HepG2 (cell line): Measurements from ENCODE around the gene FAM111A. TPM values are rescaled to one million over a fixed set of nuclear protein-coding genes. Genes with fewer than 3 reads are reported as not detected.

ENCODE experiments used
- ATAC-seq: fragments of 200-7000 bp; cut with Tn5 transposase; 3 replicates; pipeline ENCODE4 v1.9.1; 2020; ENCODE audit warnings: mild to moderate bottlenecking, moderate library complexity
- BruUV-seq: library from RNA; stranded (reverse); fragments of 400-500 nt; replicated peaks from 2 replicates; lab custom pipeline; 2021; lab: Mats Ljungman, UMichigan
- CTCF ChIA-PET: fragments of 300-600 bp; formaldehyde crosslinking; extraction: SDS; loops from one replicate; lab custom pipeline; 2021; ENCODE audit warnings: low total read pairs, inconsistent platforms, low intra/inter-chr PET ratio; lab: Yijun Ruan, JAX
- POLR2A ChIA-PET: fragments of 350-600 bp; sonication (Branson Sonifier 250); formaldehyde crosslinking; loops from one replicate; lab custom pipeline; 2020; ENCODE audit warnings: antibody characterized with exemption, inconsistent platforms; lab: Yijun Ruan, JAX
- DNase-seq: peaks from one replicate; pipeline ENCODE4 v3.0.0-alpha.2; 2015; ENCODE audit warnings: low spot score
- FAIRE-seq: peaks from 3 replicates; lab custom pipeline; 2011; peaks lifted over from hg19 to GRCh38; lab: Jason Lieb, UNC
- H2AFZ ChIP-seq: one replicate; pipeline ENCODE4 v1.6.1; 2011; ENCODE audit warnings: low read length, inconsistent platforms
- H3K27ac ChIP-seq: fragments of 300-600 bp; 3 replicates; pipeline ENCODE4 v1.8.0; 2011; ENCODE audit warnings: mixed run types, mild to moderate bottlenecking, mixed read lengths, low read length, inconsistent platforms; ENCODE audit not compliant: insufficient read depth; ENCODE audit errors: extremely low read length
- H3K27me3 ChIP-seq, 2 experiments: fragments of 200-600 bp in 1 of 2; 2 replicates in 1 of 2; 3 replicates in 1 of 2; pipeline versions ENCODE4 v1.6.0 to v1.8.0; 2011; ENCODE audit warnings: low read length in 2 of 2, mild to moderate bottlenecking in 2 of 2, moderate library complexity in 2 of 2, inconsistent platforms in 1 of 2; ENCODE audit not compliant: insufficient read depth in 2 of 2, control insufficient read depth in 1 of 2
- H3K36me3 ChIP-seq, 2 experiments: fragments of 200-600 bp in 1 of 2; replicated peaks in 1 of 2; 2 replicates in 1 of 2; 3 replicates in 1 of 2; pipeline versions ENCODE4 v1.5.1 to v1.8.0; 2011; ENCODE audit warnings: low read length in 2 of 2, inconsistent platforms in 1 of 2; ENCODE audit not compliant: insufficient read depth in 2 of 2, control insufficient read depth in 1 of 2
- H3K4me1 ChIP-seq: 2 replicates; pipeline ENCODE4 v1.5.1; 2012; ENCODE audit warnings: low read length, inconsistent platforms; ENCODE audit not compliant: insufficient read depth
- H3K4me2 ChIP-seq: 2 replicates; pipeline ENCODE4 v1.6.0; 2011; ENCODE audit warnings: low read depth, low read length, inconsistent platforms
- H3K4me3 ChIP-seq, 3 experiments: fragments of 200-600 bp in 1 of 3; sonication (generic), shearing (Covaris generic) in 1 of 3; replicated peaks in 1 of 3; 2 replicates each; pipeline ENCODE4 v1.5.1; 2011 to 2016; ENCODE audit warnings: low read length in 3 of 3, inconsistent platforms in 2 of 3, low read depth in 2 of 3, mild to moderate bottlenecking in 2 of 3, control low read depth in 1 of 3, mixed read lengths in 1 of 3; ENCODE audit not compliant: insufficient read depth in 1 of 3
- H3K79me2 ChIP-seq: one replicate; pipeline ENCODE4 v1.6.1; 2011; ENCODE audit warnings: low read length, inconsistent platforms; ENCODE audit not compliant: insufficient read depth
- H3K9ac ChIP-seq: 2 replicates; pipeline ENCODE4 v1.6.0; 2011; ENCODE audit warnings: mild to moderate bottlenecking, low read depth, low read length, inconsistent platforms; ENCODE audit not compliant: insufficient read depth
- H3K9me3 ChIP-seq: 2 replicates; pipeline ENCODE4 v1.5.1; 2012; ENCODE audit warnings: mild to moderate bottlenecking, low read length
- H4K20me1 ChIP-seq: 2 replicates; pipeline ENCODE4 v1.6.0; 2011; ENCODE audit warnings: inconsistent platforms, mild to moderate bottlenecking, low read length, moderate library complexity; ENCODE audit not compliant: insufficient read depth
- HINFP ChIP-seq: sonication (generic); formaldehyde crosslinking; IDR thresholded peaks from 2 replicates; pipeline ENCODE4 v1.4.0; 2020; ENCODE audit warnings: low read depth, mild to moderate bottlenecking, missing genetic modification reagents
- MEF2D ChIP-seq: sonication (generic); formaldehyde crosslinking; IDR thresholded peaks from 2 replicates; pipeline ENCODE4 v1.5.1; 2020; ENCODE audit warnings: mild to moderate bottlenecking, missing genetic modification reagents
- PRPF4 ChIP-seq: fragments of 200-400 bp; formaldehyde crosslinking; IDR thresholded peaks from 2 replicates; pipeline ENCODE4 v1.6.1; 2016; ENCODE audit warnings: low read length, low read depth; ENCODE audit not compliant: poor library complexity, severe bottlenecking
- RAD21 ChIP-seq: fragments of 450-650 bp; formaldehyde crosslinking; IDR thresholded peaks from 2 replicates; pipeline ENCODE4 v1.5.0; 2020; ENCODE audit warnings: mild to moderate bottlenecking
- STAT5B ChIP-seq: sonication (generic); formaldehyde crosslinking; IDR thresholded peaks from 2 replicates; pipeline ENCODE4 v1.4.0; 2020; ENCODE audit warnings: missing genetic modification reagents
- ZC3H13 ChIP-seq: sonication (generic); formaldehyde crosslinking; IDR thresholded peaks from 2 replicates; pipeline ENCODE4 v1.8.1; 2023; ENCODE audit warnings: mild to moderate bottlenecking, missing genetic modification reagents, moderate library complexity
- ZC3H4 ChIP-seq: sonication (generic); formaldehyde crosslinking; IDR thresholded peaks from 2 replicates; pipeline ENCODE4 v1.4.0; 2020; ENCODE audit warnings: missing genetic modification reagents, borderline replicate concordance
- ZFP90 ChIP-seq: sonication (generic); formaldehyde crosslinking; IDR thresholded peaks from 2 replicates; pipeline ENCODE4 v1.8.0; 2022; ENCODE audit warnings: missing genetic modification reagents, mild to moderate bottlenecking, inconsistent platforms, borderline replicate concordance
- ZNF20 ChIP-seq: sonication (generic); formaldehyde crosslinking; IDR thresholded peaks from 2 replicates; pipeline ENCODE4 v1.4.0; 2020; ENCODE audit warnings: mild to moderate bottlenecking, moderate library complexity, missing genetic modification reagents
- ZNF282 ChIP-seq: fragments of 450-650 bp; IDR thresholded peaks from 2 replicates; pipeline ENCODE4 v1.6.1; 2018; ENCODE audit not compliant: partially characterized antibody
- ZNF33A ChIP-seq: sonication (generic); formaldehyde crosslinking; IDR thresholded peaks from 2 replicates; pipeline ENCODE4 v1.5.1; 2020; ENCODE audit warnings: missing genetic modification reagents, mild to moderate bottlenecking, moderate library complexity, borderline replicate concordance
- ZNF354B ChIP-seq: sonication (generic); formaldehyde crosslinking; IDR thresholded peaks from 2 replicates; pipeline ENCODE4 v1.8.0; 2022; ENCODE audit warnings: mild to moderate bottlenecking, missing genetic modification reagents
- ZNF468 ChIP-seq: sonication (generic); formaldehyde crosslinking; IDR thresholded peaks from 2 replicates; pipeline ENCODE4 v1.8.0; 2022; ENCODE audit warnings: mild to moderate bottlenecking, moderate library complexity, missing genetic modification reagents
- ZNF883 ChIP-seq: sonication (generic); formaldehyde crosslinking; IDR thresholded peaks from 2 replicates; pipeline ENCODE4 v1.5.1; 2020; ENCODE audit warnings: mild to moderate bottlenecking, missing genetic modification reagents; ENCODE audit errors: not compliant biosample characterization
- WGBS: methylation state at CpG from one replicate; pipeline ENCODE4 v1.1.6; 2017; ENCODE audit warnings: low lambda C conversion rate; 5-methylcytosine and 5-hydroxymethylcytosine counted together
- in situ Hi-C: cut with HindIII; loops from 2 replicates; pipeline ENCODE4 v1.10.0; 2017; ENCODE audit warnings: low pct_unique_long_range_greater_than_20kb; ENCODE audit not compliant: extremely low pct_ligation_motif_present
- intact Hi-C: fragments of 100-400 bp; cut with micrococcal nuclease; formaldehyde crosslinking; loops from one replicate; pipeline ENCODE4 v1.10.0; 2022; ENCODE audit not compliant: unreplicated experiment
- polyA plus RNA-seq, 8 experiments: library from polyadenylated mRNA; depleted of rRNA in 3 of 8; stranded (reverse) in 7 of 8; unstranded in 1 of 8; fragments of >200 nt; fragmentation: Illumina TruSeq in 4 of 8; extraction: Trizol in 4 of 8; gene quantifications; 2 replicates each; pipeline versions ENCODE4 v1.2.1 to v1.2.3, GENCODE V29; 2011 to 2016; ENCODE audit warnings: low read depth in 4 of 8, missing spikeins in 1 of 8, mixed read lengths in 1 of 8; ENCODE audit not compliant: insufficient read depth in 1 of 8
- total RNA-seq, 5 experiments: library from RNA; depleted of rRNA; stranded (reverse); fragments of >200 nt; fragmentation: Illumina TruSeq; extraction: Trizol; gene quantifications; 2 replicates each; pipeline ENCODE4 v1.2.3, GENCODE V29; 2016; ENCODE audit warnings: low read depth in 1 of 5
- TF ChIP-seq, protein P1 (sequence below): sonication (generic); formaldehyde crosslinking; IDR thresholded peaks from 2 replicates; pipeline ENCODE4 v1.4.0; 2020; ENCODE audit warnings: missing genetic modification reagents

The FAM111A gene
- total and polyA plus RNA-seq, 2 of the 13 experiments (the other 11 are each of a cell fraction or from before 2014, with no cell fraction given) = 3.2 to 13.5 TPM

- Histone ChIP-seq H4K20me1 (no peaks in the 10 kb centered on the region), H3K9ac (no peak overlapping the region), H3K4me2 (no peak overlapping the region), H3K27ac (no peak overlapping the region), H2AFZ (no peak overlapping the region), H3K36me3 (peaks cover 0 to 19% of the 10 kb centered on the region in 2 experiments; a peak in 2 of 5 replicates), H3K27me3 (no peaks in the 10 kb centered on the region)
- no peak for DNase-seq
- CTCF ChIA-PET = no interaction called here
- BruUV-seq = no TSS peak
- no peak for FAIRE-seq
- 100% methylated on average over 1 of the region's 1 CpG for WGBS
- ATAC-seq = no peak
- POLR2A ChIA-PET = no interaction called here
- intact Hi-C loops = no loop called here
- TF ChIP-seq ZNF282 = no peak
- TF ChIP-seq PRPF4 = no peak
- TF ChIP-seq ZC3H4 (CRISPR knock-in tag) = no peak
- TF ChIP-seq ZFP90 (CRISPR knock-in tag) = no peak
- TF ChIP-seq ZNF883 (CRISPR knock-in tag) = no peak
- TF ChIP-seq STAT5B (CRISPR knock-in tag) = no peak
- no peak for TF ChIP-seq ZNF33A (CRISPR knock-in tag)
- TF ChIP-seq, all 625 proteins: peak for 0
- Histone ChIP-seq H3K4me3 (no peak overlapping the region), H3K79me2 (no peaks in the 10 kb centered on the region), H3K9me3 (peaks cover 24% of the 10 kb centered on the region), H3K4me1 (0 out of 2 replicates have a peak, but pooled peaks cover 6% of the 10 kb centered on the region)
- in situ Hi-C loops = no loop called here
Observed at GRCh38 chr11:59115553-59115952, 27.1 kb upstream of the FAM111A start.

DNA sequence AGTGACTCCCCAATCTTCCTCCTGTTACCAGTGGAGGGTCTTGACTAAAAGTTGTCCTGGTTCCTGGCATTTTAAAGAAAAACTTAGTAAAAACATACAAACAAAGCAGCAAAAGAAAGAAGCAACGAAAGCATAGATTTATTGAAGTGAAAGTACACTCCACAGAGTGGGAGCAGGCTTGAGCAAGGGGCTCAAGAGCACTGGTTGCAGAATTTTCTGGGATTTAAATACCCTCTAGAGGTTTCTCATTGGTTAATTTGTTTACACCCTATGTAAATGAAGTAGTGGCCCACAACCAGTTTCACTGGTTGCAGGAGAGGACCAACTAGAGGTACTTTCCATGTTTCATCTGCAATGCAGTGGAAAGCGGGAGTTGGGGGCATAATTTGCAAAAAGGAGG lies 24.9 kb upstream of the FAM111A start:
- peaks cover 24% of the 10 kb centered on the region for H3K9me3 ChIP-seq
- 88% methylated on average over 2 of the region's 2 CpGs for WGBS
- no peak for FAIRE-seq
- no peak overlapping the region for H2AFZ ChIP-seq
- no peak overlapping the region for H3K4me3 ChIP-seq
- ChIA-PET CTCF (no interaction called here), POLR2A (no interaction called here)
- intact Hi-C loops = no loop called here
- 0 out of 2 replicates have a peak, but pooled peaks cover 7% of the 10 kb centered on the region for H3K4me1 ChIP-seq
- ATAC-seq = no peak
- no peaks in the 10 kb centered on the region for H3K27me3 ChIP-seq
- no peak overlapping the region for H3K27ac ChIP-seq
- BruUV-seq = no TSS peak
- peaks cover 0 to 19% of the 10 kb centered on the region in 2 experiments; a peak in 1 of 5 replicates for H3K36me3 ChIP-seq
- TF ChIP-seq, protein P1, sequence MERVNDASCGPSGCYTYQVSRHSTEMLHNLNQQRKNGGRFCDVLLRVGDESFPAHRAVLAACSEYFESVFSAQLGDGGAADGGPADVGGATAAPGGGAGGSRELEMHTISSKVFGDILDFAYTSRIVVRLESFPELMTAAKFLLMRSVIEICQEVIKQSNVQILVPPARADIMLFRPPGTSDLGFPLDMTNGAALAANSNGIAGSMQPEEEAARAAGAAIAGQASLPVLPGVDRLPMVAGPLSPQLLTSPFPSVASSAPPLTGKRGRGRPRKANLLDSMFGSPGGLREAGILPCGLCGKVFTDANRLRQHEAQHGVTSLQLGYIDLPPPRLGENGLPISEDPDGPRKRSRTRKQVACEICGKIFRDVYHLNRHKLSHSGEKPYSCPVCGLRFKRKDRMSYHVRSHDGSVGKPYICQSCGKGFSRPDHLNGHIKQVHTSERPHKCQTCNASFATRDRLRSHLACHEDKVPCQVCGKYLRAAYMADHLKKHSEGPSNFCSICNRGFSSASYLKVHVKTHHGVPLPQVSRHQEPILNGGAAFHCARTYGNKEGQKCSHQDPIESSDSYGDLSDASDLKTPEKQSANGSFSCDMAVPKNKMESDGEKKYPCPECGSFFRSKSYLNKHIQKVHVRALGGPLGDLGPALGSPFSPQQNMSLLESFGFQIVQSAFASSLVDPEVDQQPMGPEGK (CRISPR knock-in tag) = no peak
- no peak for TF ChIP-seq ZC3H13
- TF ChIP-seq ZNF354B (CRISPR knock-in tag) = no peak
- TF ChIP-seq MEF2D (CRISPR knock-in tag) = no peak
- no peak for TF ChIP-seq HINFP (CRISPR knock-in tag)
- no peak for TF ChIP-seq ZNF468
- no peak for TF ChIP-seq RAD21 (CRISPR knock-in tag)
- TF ChIP-seq ZNF20 = peak; percentile 98
- no peaks in the 10 kb centered on the region for H3K79me2 ChIP-seq
- no peaks in the 10 kb centered on the region for H4K20me1 ChIP-seq
- no peak for DNase-seq
- no peak overlapping the region for H3K9ac ChIP-seq
- in situ Hi-C loops = no loop called here
- no peak overlapping the region for H3K4me2 ChIP-seq
